A673 (cell line): ENCODE measurements around the gene SMOC1. TPM values are rescaled to one million over a fixed set of nuclear protein-coding genes. Genes with fewer than 3 reads are reported as not detected.

ENCODE experiments used
- BruUV-seq: library from RNA; stranded (reverse); fragments of 400-500 nt; replicated peaks from 2 replicates; lab custom pipeline; 2021; lab: Mats Ljungman, UMichigan
- CTCF ChIA-PET: fragments of 300-600 bp; sonication (Branson Sonifier 250); formaldehyde crosslinking; loops from one replicate; lab custom pipeline; 2022; ENCODE audit warnings: antibody characterized with exemption; lab: Charles Lee
- POLR2A ChIA-PET: fragments of 300-600 bp; sonication (Branson Sonifier 250); formaldehyde crosslinking; loops from one replicate; lab custom pipeline; 2022; ENCODE audit warnings: antibody characterized with exemption; ENCODE audit not compliant: low non-redundant PET; lab: Charles Lee
- DNase-seq: peaks from one replicate; pipeline ENCODE4 v3.0.0-alpha.2; 2015; ENCODE audit warnings: low spot score
- H3K27ac ChIP-seq: fragments of 200-600 bp; sonication (generic); 2 replicates; pipeline ENCODE4 v1.5.1; 2016; ENCODE audit warnings: mixed run types, low read depth, mild to moderate bottlenecking, mixed read lengths, antibody characterized with exemption, low read length; ENCODE audit not compliant: poor library complexity, severe bottlenecking
- H3K27me3 ChIP-seq: fragments of 200-600 bp; sonication (generic); replicated peaks from 2 replicates; pipeline ENCODE4 v1.6.1; 2017; ENCODE audit warnings: mixed run types, low read depth, mild to moderate bottlenecking, mixed read lengths, antibody characterized with exemption, low read length; ENCODE audit not compliant: insufficient read depth, poor library complexity
- H3K36me3 ChIP-seq: fragments of 200-600 bp; sonication (generic); 2 replicates; pipeline ENCODE4 v1.6.1; 2016; ENCODE audit warnings: mixed run types, mild to moderate bottlenecking, mixed read lengths, antibody characterized with exemption, low read length; ENCODE audit not compliant: insufficient read depth, poor library complexity, severe bottlenecking
- H3K4me1 ChIP-seq: fragments of 200-600 bp; sonication (generic); 2 replicates; pipeline ENCODE4 v1.6.1; 2017; ENCODE audit warnings: mixed run types, mild to moderate bottlenecking, mixed read lengths, antibody characterized with exemption, low read length; ENCODE audit not compliant: insufficient read depth, poor library complexity, severe bottlenecking
- H3K4me3 ChIP-seq: fragments of 200-600 bp; sonication (generic); 2 replicates; pipeline ENCODE4 v1.5.1; 2016; ENCODE audit warnings: low read depth, mixed run types, mild to moderate bottlenecking, mixed read lengths, low read length; ENCODE audit not compliant: poor library complexity, severe bottlenecking
- H3K9me3 ChIP-seq: fragments of 200-600 bp; sonication (generic); 2 replicates; pipeline ENCODE4 v1.6.1; 2016; ENCODE audit warnings: mixed run types, low read depth, mild to moderate bottlenecking, mixed read lengths, antibody characterized with exemption, low read length; ENCODE audit not compliant: poor library complexity, severe bottlenecking
- CTCF ChIP-seq: fragments of 300-800, 200-600 bp; sonication (generic); conservative IDR thresholded peaks from 2 replicates; pipeline ENCODE4 v1.5.1; 2017; ENCODE audit warnings: low read depth, mild to moderate bottlenecking, antibody characterized with exemption, low read length, moderate library complexity, mixed read lengths
- EZH2 ChIP-seq: fragments of 200-600 bp; sonication (generic); IDR thresholded peaks from 2 replicates; pipeline ENCODE4 v1.6.1; 2017; ENCODE audit warnings: borderline replicate concordance, low read depth, mild to moderate bottlenecking, mixed read lengths, antibody characterized with exemption, low read length; ENCODE audit not compliant: poor library complexity, severe bottlenecking
- intact Hi-C: fragments of 100-400 bp; cut with micrococcal nuclease; formaldehyde crosslinking; loops from one replicate; pipeline ENCODE4 v1.10.0; 2022; ENCODE audit not compliant: unreplicated experiment
- total RNA-seq: library from RNA; stranded (reverse); gene quantifications from 2 replicates; pipeline ENCODE4 v1.2.3, GENCODE V29; 2021

Gene SMOC1
- total RNA-seq, 1 experiment from 2014 or later = not detected

GRCh38 chr14:69845050-69845581, 34.1 kb upstream of the SMOC1 start:
- POLR2A ChIA-PET = no interaction called here
- TF ChIP-seq CTCF (no peak), EZH2 (no peak)
- no peak overlapping the region for H3K27ac ChIP-seq

GRCh38 chr14:69845787-69846186, 33.4 kb upstream of the SMOC1 start:
- no peak for DNase-seq
- POLR2A ChIA-PET = no interaction called here
- peaks cover 41% of the 10 kb centered on the region for H3K27me3 ChIP-seq

More at GRCh38 chr14:69845050-69845581, 34.1 kb upstream of the SMOC1 start:
- H3K36me3 ChIP-seq = no peaks in the 10 kb centered on the region
- no peaks in the 10 kb centered on the region for H3K4me1 ChIP-seq
- no peak overlapping the region for H3K4me3 ChIP-seq
- H3K27me3 ChIP-seq = peaks cover 41% of the 10 kb centered on the region
- BruUV-seq = no TSS peak
- H3K9me3 ChIP-seq = no peaks in the 10 kb centered on the region
- intact Hi-C loops = no loop called here
- CTCF ChIA-PET = no interaction called here
- no peak for DNase-seq

GRCh38 chr14:69848156-69848555, 31.1 kb upstream of the SMOC1 start:
- Histone ChIP-seq H3K9me3 (no peaks in the 10 kb centered on the region), H3K4me1 (no peaks in the 10 kb centered on the region), H3K27me3 (peaks cover 25% of the 10 kb centered on the region), H3K4me3 (no peak overlapping the region), H3K27ac (no peak overlapping the region), H3K36me3 (no peaks in the 10 kb centered on the region)
- TF ChIP-seq EZH2 (no peak), CTCF (no peak)
- no TSS peak for BruUV-seq
- no peak for DNase-seq
- POLR2A ChIA-PET = no interaction called here
- intact Hi-C loops = no loop called here
- CTCF ChIA-PET = no interaction called here

More at GRCh38 chr14:69845787-69846186, 33.4 kb upstream of the SMOC1 start:
- no peak for TF ChIP-seq EZH2
- no peak for TF ChIP-seq CTCF
- H3K4me3 ChIP-seq = no peak overlapping the region
- no peaks in the 10 kb centered on the region for H3K4me1 ChIP-seq
- intact Hi-C loops = no loop called here
- CTCF ChIA-PET = no interaction called here
- no TSS peak for BruUV-seq
- no peaks in the 10 kb centered on the region for H3K36me3 ChIP-seq
- H3K27ac ChIP-seq = no peak overlapping the region
- no peaks in the 10 kb centered on the region for H3K9me3 ChIP-seq
